HUDEP-2 (cell line): Measurements from ENCODE around the gene GPATCH4.

Experiments
- DNase-seq, 76 experiments: peaks; one replicate each; lab custom pipeline; 2025; ENCODE audit not compliant: unreplicated experiment in 76 of 76; lab: John Stamatoyannopoulos, UW

Gene GPATCH4

GRCh38 chr1:156551869-156552268, 49.4 kb downstream of the GPATCH4 start:
- no peak for DNase-seq

DNA sequence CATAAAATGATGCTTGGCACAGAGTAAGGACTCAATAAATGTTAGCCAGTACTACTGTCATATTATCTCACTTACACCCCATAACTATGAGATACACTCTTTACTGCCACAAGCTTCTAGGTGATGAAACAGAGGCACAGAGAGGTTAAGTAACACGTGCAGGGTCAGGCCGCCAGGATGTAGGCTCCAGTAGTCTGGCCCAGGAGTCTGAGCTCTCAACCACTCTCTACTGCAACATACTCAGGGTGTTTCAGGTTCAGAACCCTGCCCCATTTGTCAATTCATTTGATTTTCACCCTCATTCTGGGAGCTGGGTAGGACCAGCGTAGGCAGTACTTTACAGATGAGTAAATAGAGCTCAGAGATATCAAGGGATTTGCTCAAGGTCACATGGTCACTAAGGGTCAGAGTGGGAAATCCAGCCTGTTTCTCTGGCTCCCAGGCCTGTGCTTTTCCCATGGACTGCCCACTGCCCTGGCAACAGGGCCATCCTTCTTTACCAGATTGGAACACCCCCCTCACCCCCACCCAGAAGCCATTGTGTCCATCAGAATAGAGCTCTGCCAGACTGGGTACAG, 50.1 kb downstream of the GPATCH4 start:
- DNase-seq = no peak

DNA sequence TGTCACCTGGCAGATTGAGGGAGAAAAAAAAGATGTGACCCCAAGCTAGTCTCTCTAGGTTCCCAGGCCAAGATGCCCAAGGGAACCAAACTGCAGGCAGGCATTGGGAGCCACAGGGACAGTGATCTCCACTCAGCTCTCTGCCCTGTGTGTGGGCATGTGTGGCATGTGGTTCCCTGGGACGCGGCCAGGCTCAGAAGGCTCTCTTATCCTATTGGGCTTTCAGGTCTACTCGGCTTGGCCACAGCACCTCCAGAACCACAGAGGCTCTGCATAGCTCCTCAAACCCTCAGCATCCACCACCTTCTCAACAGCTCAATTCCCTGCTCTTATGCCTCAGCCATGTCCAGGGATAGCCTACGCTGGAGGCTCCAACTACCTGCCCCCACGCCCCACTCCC, 50.9 kb downstream of the GPATCH4 start:
- no peak for DNase-seq

DNA sequence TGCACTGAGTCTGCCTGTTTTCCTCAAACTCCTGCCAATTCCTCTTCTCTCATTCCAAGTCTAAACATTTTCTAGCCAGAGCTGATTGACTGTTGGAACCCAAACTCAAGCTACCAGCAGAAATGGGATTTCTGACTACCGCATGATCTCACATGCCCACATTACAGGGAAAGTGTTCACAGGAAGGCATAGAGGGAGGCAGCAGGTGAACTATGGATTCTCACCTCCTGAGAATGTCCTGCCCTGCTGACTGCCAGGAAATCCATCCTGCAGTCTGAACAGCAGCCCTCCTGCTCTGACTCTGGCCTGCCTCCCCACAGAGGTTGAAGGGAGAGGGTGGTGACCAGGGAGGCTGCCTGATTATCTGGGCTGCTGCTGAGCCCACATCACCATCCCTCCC, 51.4 kb downstream of the GPATCH4 start:
- no peak for DNase-seq

- DNase-seq = no peak
These were observed 51.9 kb downstream of the GPATCH4 start for GRCh38 chr1:156549390-156549789.

DNA sequence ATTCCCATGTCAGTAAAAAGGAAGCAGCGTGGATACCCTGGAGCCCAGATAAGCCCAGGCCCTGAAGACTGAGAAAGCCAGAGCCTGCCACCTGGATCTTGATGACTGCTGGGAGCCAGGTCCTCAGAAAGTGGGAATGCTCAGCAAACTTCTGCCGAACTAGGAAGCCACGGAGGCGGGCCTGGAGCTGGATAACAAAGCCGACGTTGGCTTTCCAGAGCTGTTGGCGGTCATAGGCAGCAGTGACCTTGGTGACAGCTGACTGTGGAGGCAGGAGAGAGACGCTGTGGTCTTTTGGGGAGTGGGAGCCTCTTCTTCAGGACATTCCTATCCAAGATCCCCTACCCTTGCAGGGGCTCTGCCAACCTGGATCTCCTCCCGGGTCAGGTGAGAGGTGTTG, 53.3 kb downstream of the GPATCH4 start:
- no peak for DNase-seq

- no peak for DNase-seq
These were observed 53.8 kb downstream of the GPATCH4 start for GRCh38 chr1:156547434-156547833.

DNA sequence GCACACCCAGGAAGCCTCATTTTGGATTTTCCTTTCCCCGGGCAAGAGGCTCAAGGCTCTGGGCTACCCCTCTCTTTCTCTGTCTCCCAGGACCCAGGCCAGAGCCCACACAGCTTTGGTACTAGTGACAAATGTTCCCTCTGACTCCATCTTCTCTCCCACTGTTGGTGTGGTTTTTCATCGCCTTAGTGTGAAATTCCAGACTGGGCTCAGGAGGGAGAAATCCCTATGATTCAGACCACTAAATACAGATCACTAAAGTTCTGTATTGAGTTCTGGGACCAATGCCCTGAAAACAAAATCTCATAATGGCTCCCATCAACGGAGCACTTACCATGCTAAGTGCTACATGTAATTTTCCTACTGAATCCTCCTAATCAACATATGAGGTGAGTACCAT, 55.0 kb downstream of the GPATCH4 start:
- no peak for DNase-seq

DNA sequence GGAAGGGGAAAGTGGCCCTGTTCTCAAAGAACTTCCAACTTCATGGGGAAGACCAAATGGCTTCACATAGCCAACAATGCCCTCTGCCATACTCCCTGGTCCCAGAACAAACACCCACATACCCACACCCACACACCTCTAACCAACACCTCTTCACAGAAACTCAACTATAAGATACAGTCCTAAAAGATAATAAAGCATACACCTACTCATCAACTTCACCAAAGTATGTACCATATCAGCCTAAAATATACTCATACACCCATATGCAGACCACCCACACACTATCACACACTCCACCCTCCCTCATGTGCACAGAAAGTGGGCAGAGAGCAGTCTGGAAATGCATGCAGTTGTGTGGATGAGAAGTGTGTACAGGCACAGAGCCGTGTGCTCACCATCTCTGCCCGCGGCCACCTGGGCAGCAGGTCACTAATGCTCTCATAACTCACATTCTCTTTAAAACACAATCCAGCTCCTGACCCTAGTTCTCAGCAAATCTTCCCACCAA, 56.6 kb downstream of the GPATCH4 start:
- DNase-seq = no peak
